ENCODE results near the gene ERO1A.

GRCh38 chr14:52663850-52664249 is 31.5 kb downstream of the ERO1A start:
- TF ChIP-seq ZNF302 (tag by site-specific recombination; IDR thresholded peaks at IDR 0.05; ENCODE audit: low read depth) (no peak), MEIS1 (CRISPR knock-in tag; IDR thresholded peaks at IDR 0.05; ENCODE audit: borderline replicate concordance) (no peak), PRDM4 (tag by site-specific recombination; IDR thresholded peaks at IDR 0.05) (no peak), ZNF433 (tag by site-specific recombination; IDR thresholded peaks at IDR 0.05; ENCODE audit: low read depth) (no peak), REST (tag by site-specific recombination; IDR thresholded peaks at IDR 0.05) (no peak)
- TF ChIP-seq, protein P1, sequence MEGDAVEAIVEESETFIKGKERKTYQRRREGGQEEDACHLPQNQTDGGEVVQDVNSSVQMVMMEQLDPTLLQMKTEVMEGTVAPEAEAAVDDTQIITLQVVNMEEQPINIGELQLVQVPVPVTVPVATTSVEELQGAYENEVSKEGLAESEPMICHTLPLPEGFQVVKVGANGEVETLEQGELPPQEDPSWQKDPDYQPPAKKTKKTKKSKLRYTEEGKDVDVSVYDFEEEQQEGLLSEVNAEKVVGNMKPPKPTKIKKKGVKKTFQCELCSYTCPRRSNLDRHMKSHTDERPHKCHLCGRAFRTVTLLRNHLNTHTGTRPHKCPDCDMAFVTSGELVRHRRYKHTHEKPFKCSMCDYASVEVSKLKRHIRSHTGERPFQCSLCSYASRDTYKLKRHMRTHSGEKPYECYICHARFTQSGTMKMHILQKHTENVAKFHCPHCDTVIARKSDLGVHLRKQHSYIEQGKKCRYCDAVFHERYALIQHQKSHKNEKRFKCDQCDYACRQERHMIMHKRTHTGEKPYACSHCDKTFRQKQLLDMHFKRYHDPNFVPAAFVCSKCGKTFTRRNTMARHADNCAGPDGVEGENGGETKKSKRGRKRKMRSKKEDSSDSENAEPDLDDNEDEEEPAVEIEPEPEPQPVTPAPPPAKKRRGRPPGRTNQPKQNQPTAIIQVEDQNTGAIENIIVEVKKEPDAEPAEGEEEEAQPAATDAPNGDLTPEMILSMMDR (tag by site-specific recombination; IDR thresholded peaks at IDR 0.05) = no peak

Measured in HEK293 (cell line).